ENCODE measurements around the gene KCNQ1.

Gene KCNQ1

GRCh38 chr11:2510626-2511402, 66.0 kb downstream of the KCNQ1 start:
- Histone ChIP-seq H3K27me3 (ENCODE audit: control insufficient read depth, insufficient read depth, low read length) (peaks cover 75% of the 10 kb centered on the region), H3K9ac (ENCODE audit: low read length) (no peak overlapping the region), H3K4me3 (ENCODE audit: low read depth, low read length) (no peak overlapping the region), H3K9me3 (ENCODE audit: control insufficient read depth, insufficient read depth, low read depth, low read length) (no peaks in the 10 kb centered on the region), H3K27ac (ENCODE audit: low read depth, low read length) (no peak overlapping the region), H3K4me1 (ENCODE audit: control insufficient read depth, insufficient read depth, low read length) (no peaks in the 10 kb centered on the region), H3K36me3 (ENCODE audit: control insufficient read depth, insufficient read depth, low read length) (no peaks in the 10 kb centered on the region)

- Histone ChIP-seq H3K9me3 (ENCODE audit: control insufficient read depth, insufficient read depth, low read depth, low read length) (no peaks in the 10 kb centered on the region), H3K4me3 (ENCODE audit: low read depth, low read length) (no peak overlapping the region), H3K27ac (ENCODE audit: low read depth, low read length) (no peak overlapping the region), H3K36me3 (ENCODE audit: control insufficient read depth, insufficient read depth, low read length) (no peaks in the 10 kb centered on the region), H3K4me1 (ENCODE audit: control insufficient read depth, insufficient read depth, low read length) (no peaks in the 10 kb centered on the region), H3K9ac (ENCODE audit: low read length) (no peak overlapping the region), H3K27me3 (ENCODE audit: control insufficient read depth, insufficient read depth, low read length) (peaks cover 71% of the 10 kb centered on the region)
Measured at GRCh38 chr11:2511421-2512369, 66.9 kb downstream of the KCNQ1 start.

GRCh38 chr11:2512431-2513407, 67.9 kb downstream of the KCNQ1 start:
- no peak overlapping the region for H3K4me3 ChIP-seq (ENCODE audit: low read depth, low read length)
- peaks cover 70% of the 10 kb centered on the region for H3K27me3 ChIP-seq (ENCODE audit: control insufficient read depth, insufficient read depth, low read length)
- H3K4me1 ChIP-seq (ENCODE audit: control insufficient read depth, insufficient read depth, low read length), result no peaks in the 10 kb centered on the region
- H3K27ac ChIP-seq (ENCODE audit: low read depth, low read length), result no peak overlapping the region
- H3K9me3 ChIP-seq (ENCODE audit: control insufficient read depth, insufficient read depth, low read depth, low read length), result no peaks in the 10 kb centered on the region
- no peak overlapping the region for H3K9ac ChIP-seq (ENCODE audit: low read length)
- no peaks in the 10 kb centered on the region for H3K36me3 ChIP-seq (ENCODE audit: control insufficient read depth, insufficient read depth, low read length)

GRCh38 chr11:2513441-2513840, 68.6 kb downstream of the KCNQ1 start:
- no peak overlapping the region for H3K9ac ChIP-seq (ENCODE audit: low read length)
- no peaks in the 10 kb centered on the region for H3K4me1 ChIP-seq (ENCODE audit: control insufficient read depth, insufficient read depth, low read length)

GRCh38 chr11:2515401-2516275, 70.8 kb downstream of the KCNQ1 start:
- H3K9ac ChIP-seq (ENCODE audit: low read length), result no peak overlapping the region
- no peaks in the 10 kb centered on the region for H3K4me1 ChIP-seq (ENCODE audit: control insufficient read depth, insufficient read depth, low read length)
- H3K27me3 ChIP-seq (ENCODE audit: control insufficient read depth, insufficient read depth, low read length), result peaks cover 58% of the 10 kb centered on the region
- H3K9me3 ChIP-seq (ENCODE audit: control insufficient read depth, insufficient read depth, low read depth, low read length), result no peaks in the 10 kb centered on the region
- no peaks in the 10 kb centered on the region for H3K36me3 ChIP-seq (ENCODE audit: control insufficient read depth, insufficient read depth, low read length)
- H3K27ac ChIP-seq (ENCODE audit: low read depth, low read length), result no peak overlapping the region
- no peak overlapping the region for H3K4me3 ChIP-seq (ENCODE audit: low read depth, low read length)

More at GRCh38 chr11:2513441-2513840, 68.6 kb downstream of the KCNQ1 start:
- Histone ChIP-seq H3K4me3 (ENCODE audit: low read depth, low read length) (no peak overlapping the region), H3K27ac (ENCODE audit: low read depth, low read length) (no peak overlapping the region), H3K27me3 (ENCODE audit: control insufficient read depth, insufficient read depth, low read length) (peaks cover 65% of the 10 kb centered on the region), H3K9me3 (ENCODE audit: control insufficient read depth, insufficient read depth, low read depth, low read length) (no peaks in the 10 kb centered on the region), H3K36me3 (ENCODE audit: control insufficient read depth, insufficient read depth, low read length) (no peaks in the 10 kb centered on the region)

GRCh38 chr11:2516276-2517015, 71.6 kb downstream of the KCNQ1 start:
- Histone ChIP-seq H3K36me3 (ENCODE audit: control insufficient read depth, insufficient read depth, low read length) (no peaks in the 10 kb centered on the region), H3K9me3 (ENCODE audit: control insufficient read depth, insufficient read depth, low read depth, low read length) (no peaks in the 10 kb centered on the region), H3K27me3 (ENCODE audit: control insufficient read depth, insufficient read depth, low read length) (peaks cover 58% of the 10 kb centered on the region)

GRCh38 chr11:2517016-2517385, 72.2 kb downstream of the KCNQ1 start:
- Histone ChIP-seq H3K9me3 (ENCODE audit: control insufficient read depth, insufficient read depth, low read depth, low read length) (no peaks in the 10 kb centered on the region), H3K9ac (ENCODE audit: low read length) (no peak overlapping the region), H3K4me3 (ENCODE audit: low read depth, low read length) (no peak overlapping the region), H3K27me3 (ENCODE audit: control insufficient read depth, insufficient read depth, low read length) (peaks cover 54% of the 10 kb centered on the region), H3K27ac (ENCODE audit: low read depth, low read length) (no peak overlapping the region), H3K4me1 (ENCODE audit: control insufficient read depth, insufficient read depth, low read length) (no peaks in the 10 kb centered on the region), H3K36me3 (ENCODE audit: control insufficient read depth, insufficient read depth, low read length) (no peaks in the 10 kb centered on the region)

More at GRCh38 chr11:2516276-2517015, 71.6 kb downstream of the KCNQ1 start:
- H3K9ac ChIP-seq (ENCODE audit: low read length), result no peak overlapping the region
- no peaks in the 10 kb centered on the region for H3K4me1 ChIP-seq (ENCODE audit: control insufficient read depth, insufficient read depth, low read length)
- no peak overlapping the region for H3K4me3 ChIP-seq (ENCODE audit: low read depth, low read length)
- H3K27ac ChIP-seq (ENCODE audit: low read depth, low read length), result no peak overlapping the region

GRCh38 chr11:2517386-2518064, 72.7 kb downstream of the KCNQ1 start:
- Histone ChIP-seq H3K4me3 (ENCODE audit: low read depth, low read length) (no peak overlapping the region), H3K27ac (ENCODE audit: low read depth, low read length) (no peak overlapping the region), H3K27me3 (ENCODE audit: control insufficient read depth, insufficient read depth, low read length) (peaks cover 49% of the 10 kb centered on the region), H3K9me3 (ENCODE audit: control insufficient read depth, insufficient read depth, low read depth, low read length) (no peaks in the 10 kb centered on the region), H3K36me3 (ENCODE audit: control insufficient read depth, insufficient read depth, low read length) (no peaks in the 10 kb centered on the region), H3K9ac (ENCODE audit: low read length) (no peak overlapping the region), H3K4me1 (ENCODE audit: control insufficient read depth, insufficient read depth, low read length) (no peaks in the 10 kb centered on the region)
